HCT116 (cell line): ENCODE measurements around the gene RBM47. TPM values are rescaled to one million over a fixed set of nuclear protein-coding genes. Genes with fewer than 3 reads are reported as not detected.

Source experiments
- ATAC-seq: fragments of 200-7000 bp; cut with Tn5 transposase; 2 replicates; pipeline ENCODE4 v1.9.1; 2020; ENCODE audit warnings: mild to moderate bottlenecking, moderate library complexity
- BruUV-seq: library from RNA; stranded (reverse); fragments of 400-500 nt; replicated peaks from 2 replicates; lab custom pipeline; 2021; lab: Mats Ljungman, UMichigan
- CTCF ChIA-PET: fragments of 300-600 bp; sonication (Branson Sonifier 250); formaldehyde crosslinking; loops from one replicate; lab custom pipeline; 2021; ENCODE audit warnings: antibody characterized with exemption; lab: Charles Lee
- POLR2A ChIA-PET: fragments of 300-600, 350-600 bp; sonication (Branson Sonifier 250); formaldehyde crosslinking; loops from one replicate; lab custom pipeline; 2021; ENCODE audit warnings: antibody characterized with exemption; lab: Charles Lee
- RAD21 ChIA-PET, 2 experiments: fragments of 300-600 bp; sonication (Branson Sonifier 250); formaldehyde crosslinking; loops; one replicate each; lab custom pipeline; 2023; ENCODE audit warnings: low total read pairs in 2 of 2; ENCODE audit not compliant: uncharacterized antibody in 2 of 2, unreplicated experiment in 2 of 2, low non-redundant PET in 1 of 2; lab: Charles Lee
- DNase-seq: peaks from one replicate; pipeline ENCODE4 v3.0.0-alpha.2; 2010; ENCODE audit warnings: low read depth, low spot score
- H2AFZ ChIP-seq: fragments of 200-600 bp; shearing (Covaris generic), sonication (generic); 2 replicates; pipeline ENCODE4 v1.6.1; 2017; ENCODE audit warnings: low read depth, mixed run types, mixed read lengths, antibody characterized with exemption, low read length; ENCODE audit not compliant: poor library complexity, severe bottlenecking
- H3K27ac ChIP-seq: 2 replicates; pipeline ENCODE4 v1.5.1; 2012; ENCODE audit warnings: low read depth, low read length
- H3K27me3 ChIP-seq: fragments of 200-600 bp; sonication (generic); 2 replicates; pipeline ENCODE4 v1.6.1; 2016; ENCODE audit warnings: mixed run types, low read length, mixed read lengths; ENCODE audit not compliant: insufficient read depth
- H3K36me3 ChIP-seq, 2 experiments: fragments of 200-500 bp in 1 of 2; fragments of 200-600 bp in 1 of 2; sonication (Bioruptor generic) in 1 of 2; sonication (generic) in 1 of 2; 2 replicates each; pipeline versions ENCODE4 v1.5.1 to v1.6.1; 2014 to 2016; ENCODE audit warnings: low read length in 2 of 2, inconsistent platforms in 1 of 2, mixed read lengths in 1 of 2, mixed run types in 1 of 2; ENCODE audit not compliant: insufficient read depth in 2 of 2, control insufficient read depth in 1 of 2
- H3K4me1 ChIP-seq, 2 experiments: fragments of 200-600 bp in 1 of 2; sonication (generic) in 1 of 2; 2 replicates each; pipeline versions ENCODE4 v1.5.1 to v1.6.1; 2012 to 2017; ENCODE audit warnings: low read length in 2 of 2, inconsistent platforms in 1 of 2, mild to moderate bottlenecking in 1 of 2, mixed read lengths in 1 of 2, mixed run types in 1 of 2, moderate library complexity in 1 of 2; ENCODE audit not compliant: insufficient read depth in 2 of 2, control insufficient read depth in 1 of 2
- H3K4me2 ChIP-seq: fragments of 200-600 bp; sonication (generic); 2 replicates; pipeline ENCODE4 v1.6.1; 2017; ENCODE audit warnings: mixed run types, low read length, mixed read lengths
- H3K4me3 ChIP-seq, 2 experiments: fragments of 200-600 bp in 1 of 2; sonication (generic) in 1 of 2; replicated peaks in 1 of 2; 2 replicates each; pipeline ENCODE4 v1.5.1; 2011 to 2016; ENCODE audit warnings: low read length in 2 of 2, control low read depth in 1 of 2, low read depth in 1 of 2, mild to moderate bottlenecking in 1 of 2, mixed read lengths in 1 of 2, mixed run types in 1 of 2
- H3K79me2 ChIP-seq: fragments of 200-600 bp; sonication (generic); 2 replicates; pipeline ENCODE4 v1.6.1; 2017; ENCODE audit warnings: mild to moderate bottlenecking, mixed run types, low read length, moderate library complexity, mixed read lengths; ENCODE audit not compliant: insufficient read depth
- H3K9ac ChIP-seq: fragments of 200-600 bp; sonication (generic); 2 replicates; pipeline ENCODE4 v1.6.1; 2016; ENCODE audit warnings: low read length, mixed read lengths
- H3K9me2 ChIP-seq: fragments of 200-600 bp; sonication (generic), shearing (Covaris generic); 2 replicates; pipeline ENCODE4 v1.6.1; 2017; ENCODE audit warnings: mixed run types, mild to moderate bottlenecking, moderate library complexity; ENCODE audit not compliant: insufficient read depth
- H3K9me3 ChIP-seq, 2 experiments: fragments of 200-500 bp in 1 of 2; fragments of 200-600 bp in 1 of 2; sonication (Bioruptor generic) in 1 of 2; sonication (generic) in 1 of 2; 2 replicates each; pipeline ENCODE4 v1.6.1; 2014 to 2017; ENCODE audit warnings: low read length in 2 of 2, mixed read lengths in 2 of 2, inconsistent platforms in 1 of 2, low read depth in 1 of 2, mild to moderate bottlenecking in 1 of 2, mixed run types in 1 of 2, moderate library complexity in 1 of 2; ENCODE audit not compliant: control insufficient read depth in 1 of 2, insufficient read depth in 1 of 2
- H4K20me1 ChIP-seq: fragments of 200-600 bp; sonication (generic), shearing (Covaris generic); 2 replicates; pipeline ENCODE4 v1.6.1; 2017; ENCODE audit warnings: mixed run types, mild to moderate bottlenecking, moderate library complexity; ENCODE audit not compliant: insufficient read depth
- CEBPB ChIP-seq: IDR thresholded peaks from 2 replicates; pipeline ENCODE4 v1.6.1; 2012; ENCODE audit warnings: low read depth
- FOSL1 ChIP-seq: IDR thresholded peaks from 2 replicates; pipeline ENCODE4 v1.6.1; 2012; ENCODE audit warnings: low read depth
- JUND ChIP-seq: IDR thresholded peaks from 2 replicates; pipeline ENCODE4 v1.6.1; 2012
- MAX ChIP-seq: IDR thresholded peaks from 2 replicates; pipeline ENCODE4 v1.6.1; 2012
- POLR2A ChIP-seq: IDR thresholded peaks from 2 replicates; pipeline ENCODE4 v1.7.0; 2011; ENCODE audit warnings: borderline replicate concordance; ENCODE audit not compliant: insufficient read depth, insufficient read length; ENCODE audit errors: extremely low read depth
- RAD21 ChIP-seq: IDR thresholded peaks from 2 replicates; pipeline ENCODE4 v1.6.1; 2012; ENCODE audit warnings: low read depth, mild to moderate bottlenecking
- REST ChIP-seq: IDR thresholded peaks from 2 replicates; pipeline ENCODE4 v1.6.1; 2012; ENCODE audit warnings: low read depth
- intact Hi-C: fragments of 100-400 bp; cut with micrococcal nuclease; formaldehyde crosslinking; loops from 2 replicates; pipeline ENCODE4 v1.10.0; 2022
- total RNA-seq: library from RNA; stranded (reverse); gene quantifications from one replicate; pipeline ENCODE4 v1.2.1, GENCODE V29; 2021; ENCODE audit not compliant: unreplicated experiment

RBM47 gene
- total RNA-seq, 1 experiment from 2014 or later: 22.2 TPM

- BruUV-seq: no TSS peak
- H3K9ac ChIP-seq: peak overlapping the region; percentile 31
These were observed 103.7 kb downstream of the RBM47 start for GRCh38 chr4:40525752-40526598.

More at GRCh38 chr4:40525752-40526598, 103.7 kb downstream of the RBM47 start:
- Histone ChIP-seq H3K27ac (peak overlapping the region; percentile 20; the same call in 1 of the 2 replicates), H4K20me1 (no peaks in the 10 kb centered on the region), H3K9me2 (no peaks in the 10 kb centered on the region), H3K4me1 (peaks cover 19 to 23% of the 10 kb centered on the region in 2 experiments), H3K9me3 (no peaks in the 10 kb centered on the region), H2AFZ (peak overlapping the region; percentile 66), H3K36me3 (no peaks in the 10 kb centered on the region), H3K4me3 (peak overlapping the region in 1 of 2 experiments; percentile 14; a peak in 2 of 4 replicates), H3K79me2 (no peaks in the 10 kb centered on the region), H3K4me2 (peak overlapping the region; percentile 63), H3K27me3 (no peaks in the 10 kb centered on the region)
- ChIA-PET CTCF (no interaction called here), RAD21 (no interaction called here), POLR2A (no interaction called here)
- intact Hi-C loops: no loop called here
- DNase-seq (peak; percentile 51), ATAC-seq (peak; percentile 85)
- peak; percentile 41 for TF ChIP-seq JUND
- no peak for TF ChIP-seq REST
- no peak for TF ChIP-seq POLR2A
- TF ChIP-seq MAX: no peak
- 0 out of 2 replicates have a peak, but pooled peaks have one; percentile 39 for TF ChIP-seq FOSL1
- TF ChIP-seq RAD21: 0 out of 2 replicates have a peak, but pooled peaks have one; percentile 1
- TF ChIP-seq CEBPB: peak; percentile 30; the same call in 1 of the 2 replicates
